Sigmoid colon (tissue), 7 donors: ENCODE measurements around the gene UGT1A1. TPM values are rescaled to one million over a fixed set of nuclear protein-coding genes. Genes with fewer than 3 reads are reported as not detected.

Experiments
- DNase-seq: peaks from one replicate; pipeline ENCODE4 v3.0.0-alpha.2; 2019
- H3K27ac ChIP-seq, 4 donors: fragments of 200-600 bp; sonication (generic); one replicate each; pipeline ENCODE4 v1.5.1; 2016 to 2019; ENCODE audit warnings: mild to moderate bottlenecking in 1 of 4
- H3K27me3 ChIP-seq, 3 donors: fragments of 200-600 bp; sonication (generic); one replicate each; pipeline ENCODE4 v1.5.1; 2019; ENCODE audit warnings: mild to moderate bottlenecking in 1 of 3
- H3K36me3 ChIP-seq, 4 donors: fragments of 200-600 bp; sonication (generic); one replicate each; pipeline ENCODE4 v1.5.1; 2016 to 2019
- H3K4me1 ChIP-seq, 4 donors: fragments of 200-600 bp; sonication (generic); one replicate each; pipeline ENCODE4 v1.5.1; 2017 to 2019
- H3K4me3 ChIP-seq, 4 donors: fragments of 200-600 bp; sonication (generic); one replicate each; pipeline ENCODE4 v1.5.1; 2017 to 2019; ENCODE audit warnings: mild to moderate bottlenecking in 2 of 4, moderate library complexity in 1 of 4
- H3K9me3 ChIP-seq, 4 donors: fragments of 200-600 bp in 3 of 4; sonication (generic) in 3 of 4; one replicate each; pipeline versions ENCODE4 v1.5.1 to v1.6.1; 2013 to 2019
- EP300 ChIP-seq, 4 donors: sonication (generic); formaldehyde crosslinking; IDR thresholded peaks; one replicate each; pipeline ENCODE4 v1.6.1; 2017; ENCODE audit warnings: antibody characterized with exemption in 4 of 4
- POLR2A ChIP-seq, 2 donors: fragments of 450-650 bp; IDR thresholded peaks; one replicate each; pipeline ENCODE4 v1.6.1; 2016; ENCODE audit warnings: antibody characterized with exemption in 2 of 2, mild to moderate bottlenecking in 2 of 2, moderate library complexity in 2 of 2
- POLR2AphosphoS5 ChIP-seq, 4 donors: sonication (generic); formaldehyde crosslinking; IDR thresholded peaks; one replicate each; pipeline ENCODE4 v1.6.1; 2017; ENCODE audit warnings: antibody characterized with exemption in 4 of 4
- WGBS, 2 donors: extraction: QIAGEN DNeasy Blood & Tissue Kit; methylation state at CpG; one replicate each; pipeline ENCODE4 v1.1.7; 2013; 5-methylcytosine and 5-hydroxymethylcytosine counted together
- intact Hi-C: fragments of 100-400 bp; cut with DNase I; formaldehyde crosslinking; loops from one replicate; pipeline ENCODE4 v1.15.1; 2023
- polyA plus RNA-seq, 3 donors: library from polyadenylated mRNA; stranded (reverse); fragments of 200-250 nt; gene quantifications; one replicate each; pipeline ENCODE4 v1.2.3, GENCODE V29; 2013
- total RNA-seq, 4 donors: library from RNA; depleted of rRNA; stranded (reverse); fragments of >200 nt; gene quantifications; one replicate each; pipeline ENCODE4 v1.1.0, GENCODE V29; 2016
- TF ChIP-seq, protein P1 (sequence below), 4 experiments: fragments of 450-650 bp in 3 of 4; fragments of 200-600 bp in 1 of 4; IDR thresholded peaks; one replicate each; pipeline ENCODE4 v1.5.1; 2016 to 2019; ENCODE audit warnings: antibody characterized with exemption in 4 of 4, mild to moderate bottlenecking in 3 of 4, moderate library complexity in 2 of 4
- donor health status: healthy with polysubstance abuse.
- donor health status: Bipolar disorder and iron deficiency.
- donor health status: healthy.

The UGT1A1 gene
- total and polyA plus RNA-seq, 7 donors: 0.74 to 2.8 (median 1.8) TPM; not detected in 4

DNA sequence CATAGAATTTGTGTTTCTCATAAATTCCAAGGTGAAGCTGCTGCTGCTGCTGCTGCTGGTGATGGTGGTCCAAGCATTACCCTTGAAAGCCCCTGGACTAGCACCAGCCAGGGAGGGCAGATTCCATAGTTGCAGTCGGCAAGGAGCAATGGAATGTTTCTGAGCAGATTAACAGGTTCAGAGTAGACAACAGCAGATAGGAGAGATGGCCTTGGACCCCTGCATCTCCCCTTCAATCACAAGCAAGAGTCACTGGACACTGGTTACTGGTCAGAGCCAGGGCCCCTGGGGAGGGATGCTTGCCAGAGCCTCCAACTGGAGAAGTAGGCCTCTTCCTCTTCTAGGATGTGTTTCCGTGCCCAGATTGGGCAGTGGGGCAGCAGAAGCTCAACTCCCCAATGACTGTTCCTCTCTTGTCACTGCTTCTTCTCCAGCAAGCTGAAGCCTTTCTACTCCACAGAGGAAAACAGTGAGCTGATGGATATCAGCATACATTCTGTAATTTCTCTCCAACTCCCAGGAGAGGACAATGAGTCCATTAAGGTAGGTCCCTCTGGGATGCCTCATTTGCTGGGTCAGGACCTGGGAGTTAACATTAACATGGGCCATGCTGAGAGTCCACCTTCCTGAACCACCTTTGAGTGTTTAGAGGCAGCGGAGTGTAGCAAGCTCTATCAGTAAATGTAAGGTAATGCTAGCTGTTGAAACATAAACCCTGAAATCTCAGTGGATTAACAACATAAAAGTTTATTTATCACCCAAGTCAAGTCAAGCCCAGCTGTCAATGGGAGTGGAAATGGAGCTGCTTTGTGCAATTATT, 53.4 kb downstream of the UGT1A1 start:
- Histone ChIP-seq H3K4me1 (no peaks in the 10 kb centered on the region), H3K4me3 (no peak overlapping the region), H3K9me3 (peaks cover 0 to 1% (median 0%) of the 10 kb centered on the region in 4 donors), H3K27ac (no peak overlapping the region), H3K36me3 (no peaks in the 10 kb centered on the region), H3K27me3 (peaks cover 0 to 5% (median 0%) of the 10 kb centered on the region in 3 donors)
- whole genome bisulfite sequencing, 2 donors: 83 to 93% methylated on average over 3 of the region's 3 CpGs
- TF ChIP-seq POLR2A (IDR thresholded peaks at IDR 0.05): no peak
- TF ChIP-seq, protein P1, sequence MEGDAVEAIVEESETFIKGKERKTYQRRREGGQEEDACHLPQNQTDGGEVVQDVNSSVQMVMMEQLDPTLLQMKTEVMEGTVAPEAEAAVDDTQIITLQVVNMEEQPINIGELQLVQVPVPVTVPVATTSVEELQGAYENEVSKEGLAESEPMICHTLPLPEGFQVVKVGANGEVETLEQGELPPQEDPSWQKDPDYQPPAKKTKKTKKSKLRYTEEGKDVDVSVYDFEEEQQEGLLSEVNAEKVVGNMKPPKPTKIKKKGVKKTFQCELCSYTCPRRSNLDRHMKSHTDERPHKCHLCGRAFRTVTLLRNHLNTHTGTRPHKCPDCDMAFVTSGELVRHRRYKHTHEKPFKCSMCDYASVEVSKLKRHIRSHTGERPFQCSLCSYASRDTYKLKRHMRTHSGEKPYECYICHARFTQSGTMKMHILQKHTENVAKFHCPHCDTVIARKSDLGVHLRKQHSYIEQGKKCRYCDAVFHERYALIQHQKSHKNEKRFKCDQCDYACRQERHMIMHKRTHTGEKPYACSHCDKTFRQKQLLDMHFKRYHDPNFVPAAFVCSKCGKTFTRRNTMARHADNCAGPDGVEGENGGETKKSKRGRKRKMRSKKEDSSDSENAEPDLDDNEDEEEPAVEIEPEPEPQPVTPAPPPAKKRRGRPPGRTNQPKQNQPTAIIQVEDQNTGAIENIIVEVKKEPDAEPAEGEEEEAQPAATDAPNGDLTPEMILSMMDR (IDR thresholded peaks at IDR 0.05): no peak
- no peak for TF ChIP-seq EP300 (IDR thresholded peaks at IDR 0.05)
- TF ChIP-seq POLR2AphosphoS5 (IDR thresholded peaks at IDR 0.05): no peak
- intact Hi-C loops: no loop called here
- DNase-seq: peak; percentile 44

DNA sequence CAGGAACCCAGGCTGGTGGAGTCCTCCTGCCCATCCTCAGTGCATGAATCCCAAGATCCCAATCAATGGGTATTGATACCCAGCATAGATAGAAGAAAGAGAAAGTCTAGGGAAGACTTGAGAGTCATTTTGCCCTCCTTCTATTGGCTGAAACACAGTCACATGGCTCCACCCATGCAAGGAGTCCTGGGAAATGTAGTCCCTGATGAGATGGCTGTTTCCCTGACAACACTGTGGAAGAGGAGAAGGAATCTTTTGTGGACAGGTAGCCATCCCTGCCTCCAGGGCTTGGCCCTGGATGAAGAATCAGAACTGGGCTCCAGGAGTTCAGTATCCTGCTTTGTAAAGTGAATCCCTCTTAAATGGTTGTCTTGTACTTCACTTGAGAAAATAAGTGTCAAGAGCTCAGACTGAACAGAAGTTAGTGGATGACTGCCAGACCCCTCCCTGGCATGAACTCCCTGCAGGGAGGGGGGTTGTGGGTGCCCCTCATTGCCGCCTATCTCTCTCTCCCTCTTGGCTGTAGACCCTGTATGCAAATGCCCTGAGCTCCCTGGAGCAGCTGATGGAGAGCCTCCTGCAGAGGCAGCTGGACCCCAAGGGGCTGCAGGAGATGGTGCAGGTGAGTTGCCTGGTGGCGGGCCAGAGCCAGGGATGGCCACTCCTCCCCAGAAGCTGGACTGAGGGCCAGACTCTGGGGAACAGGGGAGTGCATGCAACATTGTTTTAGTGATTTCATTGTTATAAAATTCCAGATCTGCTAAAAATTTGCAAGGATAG, 54.2 kb downstream of the UGT1A1 start:
- TF ChIP-seq, protein P1 (IDR thresholded peaks at IDR 0.05): no peak
- TF ChIP-seq POLR2AphosphoS5 (IDR thresholded peaks at IDR 0.05): no peak
- TF ChIP-seq EP300 (IDR thresholded peaks at IDR 0.05): no peak
- DNase-seq: peak; percentile 29
- H3K9me3 ChIP-seq: peaks cover 0 to 1% (median 0%) of the 10 kb centered on the region in 4 donors
- intact Hi-C loops: no loop called here
- H3K4me1 ChIP-seq: no peaks in the 10 kb centered on the region
- WGBS, 2 donors: 83 to 89% methylated on average over 2 of the region's 2 CpGs
- no peak overlapping the region for H3K27ac ChIP-seq
- H3K36me3 ChIP-seq: no peaks in the 10 kb centered on the region
- no peak overlapping the region for H3K4me3 ChIP-seq
- H3K27me3 ChIP-seq: no peaks in the 10 kb centered on the region

DNA sequence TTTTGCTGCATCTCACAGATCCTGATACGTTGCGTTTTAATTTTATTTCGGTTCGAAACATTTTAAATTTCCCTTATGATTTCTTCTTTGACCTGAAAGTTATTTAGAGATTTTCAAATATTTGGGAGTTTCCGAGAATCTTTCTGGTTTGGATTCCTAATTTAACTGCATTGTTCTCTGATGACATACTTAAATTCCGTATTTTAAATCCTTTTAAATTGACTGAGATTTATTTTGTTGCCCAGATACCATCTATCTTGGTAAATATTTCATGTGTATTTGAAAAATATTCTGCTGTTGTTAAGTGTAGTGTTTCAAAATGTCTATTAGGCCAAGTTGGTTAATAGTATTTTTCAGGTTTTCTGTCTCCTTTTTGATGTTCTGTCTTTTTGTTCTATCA, 55.8 kb downstream of the UGT1A1 start:
- TF ChIP-seq POLR2AphosphoS5 (IDR thresholded peaks at IDR 0.05): no peak
- TF ChIP-seq EP300 (IDR thresholded peaks at IDR 0.05): no peak
- no peak for TF ChIP-seq POLR2A (IDR thresholded peaks at IDR 0.05)
- TF ChIP-seq, protein P1 (IDR thresholded peaks at IDR 0.05): no peak
- H3K27ac ChIP-seq: no peak overlapping the region
- no peaks in the 10 kb centered on the region for H3K4me1 ChIP-seq
- DNase-seq: no peak
- no peaks in the 10 kb centered on the region for H3K36me3 ChIP-seq
- WGBS, 2 donors: 93% methylated on average over 6 of the region's 6 CpGs
- no peaks in the 10 kb centered on the region for H3K27me3 ChIP-seq
- H3K4me3 ChIP-seq: no peak overlapping the region
- H3K9me3 ChIP-seq: peaks cover 0 to 1% (median 0%) of the 10 kb centered on the region in 4 donors
- intact Hi-C loops: no loop called here

DNA sequence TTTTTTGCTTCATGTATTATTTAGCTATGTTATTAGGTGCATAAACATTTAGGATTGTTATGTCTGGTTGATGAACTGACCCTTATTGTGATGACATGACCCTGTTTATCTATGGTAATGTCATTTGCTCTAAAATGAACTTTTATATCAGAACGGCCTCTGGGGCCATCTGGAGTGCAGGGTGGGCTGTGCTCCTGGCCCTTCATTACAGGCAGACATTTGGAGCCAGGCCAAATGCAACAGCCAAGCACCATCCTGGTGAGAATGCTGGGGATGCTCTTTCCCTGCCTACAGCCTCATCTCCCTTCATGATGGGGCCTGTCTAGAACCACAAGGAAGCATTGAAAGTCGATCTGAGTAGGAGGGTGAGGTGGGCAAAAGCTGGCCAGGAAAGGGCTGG, 56.3 kb downstream of the UGT1A1 start:
- H3K36me3 ChIP-seq: no peaks in the 10 kb centered on the region
- peak; percentile 30 for DNase-seq
- intact Hi-C loops: no loop called here
- no peaks in the 10 kb centered on the region for H3K27me3 ChIP-seq
- TF ChIP-seq, protein P1 (IDR thresholded peaks at IDR 0.05): no peak
- TF ChIP-seq POLR2A (IDR thresholded peaks at IDR 0.05) (no peak), EP300 (IDR thresholded peaks at IDR 0.05) (no peak), POLR2AphosphoS5 (IDR thresholded peaks at IDR 0.05) (no peak)
- H3K27ac ChIP-seq: no peak overlapping the region
- H3K9me3 ChIP-seq: peaks cover 0 to 1% (median 0%) of the 10 kb centered on the region in 4 donors
- H3K4me3 ChIP-seq: no peak overlapping the region
- 61 to 70% methylated on average over 2 of the region's 2 CpGs for WGBS, 2 donors
- H3K4me1 ChIP-seq: no peaks in the 10 kb centered on the region
